Osteoblast (primary cell): ENCODE data around the gene GRK3. TPM values are rescaled to one million over a fixed set of nuclear protein-coding genes. Genes with fewer than 3 reads are reported as not detected.
"Not testable (repeated sequence)": the region's sequence is repeated elsewhere in the genome, so short reads cannot be mapped to it uniquely, and the experiment has no call there.

Source experiments
- DNase-seq: peaks from one replicate; pipeline ENCODE4 v3.0.0; 2011; ENCODE audit warnings: low spot score, mixed read lengths; ENCODE audit not compliant: insufficient read length; ENCODE audit errors: missing footprints
- H2AFZ ChIP-seq: 2 replicates; pipeline ENCODE4 v1.6.0; 2011; ENCODE audit warnings: mild to moderate bottlenecking, low read length
- H3K27ac ChIP-seq: 2 replicates; pipeline ENCODE4 v1.5.1; 2011; ENCODE audit warnings: mild to moderate bottlenecking, low read depth, low read length, moderate library complexity
- H3K27me3 ChIP-seq: 2 replicates; pipeline ENCODE4 v1.6.0; 2012; ENCODE audit warnings: mild to moderate bottlenecking, control low read depth, inconsistent platforms, low read length, moderate library complexity; ENCODE audit not compliant: insufficient read depth
- H3K36me3 ChIP-seq: 2 replicates; pipeline ENCODE4 v1.5.1; 2011; ENCODE audit warnings: mild to moderate bottlenecking, low read length, control low read depth, moderate library complexity; ENCODE audit not compliant: insufficient read depth
- H3K4me1 ChIP-seq: 2 replicates; pipeline ENCODE4 v1.5.1; 2011; ENCODE audit warnings: mild to moderate bottlenecking, low read length, control low read depth, moderate library complexity; ENCODE audit not compliant: insufficient read depth
- H3K4me2 ChIP-seq: 2 replicates; pipeline ENCODE4 v1.6.0; 2011; ENCODE audit warnings: mild to moderate bottlenecking, low read length; ENCODE audit not compliant: insufficient read depth
- H3K4me3 ChIP-seq: fragments of 200-600 bp; sonication (generic); 3 replicates; pipeline ENCODE4 v1.5.1; 2012; ENCODE audit warnings: mild to moderate bottlenecking, low read length, inconsistent platforms; ENCODE audit not compliant: insufficient read depth
- H3K79me2 ChIP-seq: 2 replicates; pipeline ENCODE4 v1.6.0; 2012; ENCODE audit warnings: mild to moderate bottlenecking, low read length, control low read depth, inconsistent platforms; ENCODE audit not compliant: insufficient read depth
- H3K9me3 ChIP-seq: 2 replicates; pipeline ENCODE4 v1.5.1; 2011; ENCODE audit warnings: low read depth, low read length, control low read depth
- H4K20me1 ChIP-seq: 2 replicates; pipeline ENCODE4 v1.6.0; 2012; ENCODE audit warnings: mild to moderate bottlenecking, low read length, control low read depth; ENCODE audit not compliant: insufficient read depth
- total RNA-seq: library from RNA; depleted of rRNA; stranded (reverse); fragments of >200 nt; gene quantifications from 2 replicates; pipeline ENCODE4 v1.2.3, GENCODE V29; 2012
- TF ChIP-seq, protein P1 (sequence below): IDR thresholded peaks from 2 replicates; pipeline ENCODE4 v1.5.1; 2011; ENCODE audit warnings: mild to moderate bottlenecking, low read depth, low read length, moderate library complexity; ENCODE audit errors: extremely low read depth

The GRK3 gene
- total RNA-seq, 1 donor, result 1.8 TPM

GRCh38 chr22:25570486-25570885, 6.0 kb downstream of the GRK3 start:
- Histone ChIP-seq H3K9me3 (no peaks in the 10 kb centered on the region), H2AFZ (no peak overlapping the region), H3K4me2 (no peak overlapping the region), H3K4me1 (peaks cover under 1% of the 10 kb centered on the region), H3K27ac (no peak overlapping the region), H3K36me3 (no peaks in the 10 kb centered on the region), H3K79me2 (no peaks in the 10 kb centered on the region), H3K4me3 (no peak overlapping the region), H4K20me1 (peaks cover 6% of the 10 kb centered on the region), H3K27me3 (peaks cover 3% of the 10 kb centered on the region)
- DNase-seq, result no peak
- TF ChIP-seq, protein P1, sequence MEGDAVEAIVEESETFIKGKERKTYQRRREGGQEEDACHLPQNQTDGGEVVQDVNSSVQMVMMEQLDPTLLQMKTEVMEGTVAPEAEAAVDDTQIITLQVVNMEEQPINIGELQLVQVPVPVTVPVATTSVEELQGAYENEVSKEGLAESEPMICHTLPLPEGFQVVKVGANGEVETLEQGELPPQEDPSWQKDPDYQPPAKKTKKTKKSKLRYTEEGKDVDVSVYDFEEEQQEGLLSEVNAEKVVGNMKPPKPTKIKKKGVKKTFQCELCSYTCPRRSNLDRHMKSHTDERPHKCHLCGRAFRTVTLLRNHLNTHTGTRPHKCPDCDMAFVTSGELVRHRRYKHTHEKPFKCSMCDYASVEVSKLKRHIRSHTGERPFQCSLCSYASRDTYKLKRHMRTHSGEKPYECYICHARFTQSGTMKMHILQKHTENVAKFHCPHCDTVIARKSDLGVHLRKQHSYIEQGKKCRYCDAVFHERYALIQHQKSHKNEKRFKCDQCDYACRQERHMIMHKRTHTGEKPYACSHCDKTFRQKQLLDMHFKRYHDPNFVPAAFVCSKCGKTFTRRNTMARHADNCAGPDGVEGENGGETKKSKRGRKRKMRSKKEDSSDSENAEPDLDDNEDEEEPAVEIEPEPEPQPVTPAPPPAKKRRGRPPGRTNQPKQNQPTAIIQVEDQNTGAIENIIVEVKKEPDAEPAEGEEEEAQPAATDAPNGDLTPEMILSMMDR, result no peak

- H3K79me2 ChIP-seq, H3K4me2 ChIP-seq, H3K9me3 ChIP-seq, H3K4me1 ChIP-seq, H3K27ac ChIP-seq, DNase-seq, H3K36me3 ChIP-seq, H3K27me3 ChIP-seq, H2AFZ ChIP-seq, H3K4me3 ChIP-seq, H4K20me1 ChIP-seq: not testable (repeated sequence)
These were observed 7.7 kb downstream of the GRK3 start for GRCh38 chr22:25571969-25572707.

DNA sequence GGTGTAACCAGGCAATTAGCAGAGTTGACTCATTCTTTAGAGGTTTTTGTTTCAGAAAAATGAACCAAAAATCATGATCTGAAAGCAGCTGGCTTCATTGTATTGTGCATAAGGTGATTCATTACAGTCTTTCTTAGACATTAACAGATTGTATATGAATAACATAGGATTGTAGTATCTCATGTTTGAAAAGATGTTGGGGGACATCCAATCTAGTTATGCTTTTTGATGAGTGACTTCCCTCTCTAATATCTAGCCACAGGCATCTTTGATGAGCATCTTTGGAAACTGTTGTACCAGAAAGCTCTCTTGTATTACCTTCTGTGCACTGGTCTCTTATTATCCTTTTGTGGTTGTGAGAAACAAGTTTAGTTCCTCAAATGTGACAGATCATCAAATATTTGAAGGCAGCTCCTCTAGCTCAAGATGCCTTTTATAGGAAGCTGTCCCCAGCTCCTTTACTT, 8.3 kb downstream of the GRK3 start:
- no peak overlapping the region for H3K4me3 ChIP-seq
- H3K9me3 ChIP-seq, result no peaks in the 10 kb centered on the region
- no peaks in the 10 kb centered on the region for H3K79me2 ChIP-seq
- H2AFZ ChIP-seq, result no peak overlapping the region
- TF ChIP-seq, protein P1, result no peak
- no peak overlapping the region for H3K27ac ChIP-seq
- H3K4me1 ChIP-seq, result no peaks in the 10 kb centered on the region
- no peaks in the 10 kb centered on the region for H3K36me3 ChIP-seq
- H4K20me1 ChIP-seq, result no peaks in the 10 kb centered on the region
- DNase-seq, result no peak
- no peaks in the 10 kb centered on the region for H3K27me3 ChIP-seq
- H3K4me2 ChIP-seq, result no peak overlapping the region

- no peaks in the 10 kb centered on the region for H3K79me2 ChIP-seq
- TF ChIP-seq, protein P1, result no peak
- H3K27me3 ChIP-seq, result no peaks in the 10 kb centered on the region
These were observed 9.4 kb downstream of the GRK3 start for GRCh38 chr22:25573841-25574240.

More at GRCh38 chr22:25573841-25574240, 9.4 kb downstream of the GRK3 start:
- DNase-seq, result no peak
- Histone ChIP-seq H3K4me3 (no peak overlapping the region), H2AFZ (no peak overlapping the region), H3K4me1 (no peaks in the 10 kb centered on the region), H3K36me3 (no peaks in the 10 kb centered on the region), H3K27ac (no peak overlapping the region), H3K4me2 (no peak overlapping the region), H3K9me3 (no peaks in the 10 kb centered on the region), H4K20me1 (no peaks in the 10 kb centered on the region)
